ENCODE data around the gene SLC38A2.
A peak's percentile ranks its signal among the peaks of the same experiment; 100 is the strongest.

Gene SLC38A2

GRCh38 chr12:46354111-46354801 is 18.3 kb downstream of the SLC38A2 start:
- Histone ChIP-seq H3K4me1 (ENCODE audit: insufficient read depth, low read length) (peaks cover 7% of the 10 kb centered on the region), H3K9me3 (ENCODE audit: insufficient read depth, low read length, severe bottlenecking) (no peaks in the 10 kb centered on the region), H2AFZ (ENCODE audit: low read depth, low read length) (no peak overlapping the region), H3K9ac (ENCODE audit: low read depth, low read length) (no peak overlapping the region), H3K79me2 (ENCODE audit: insufficient read depth, low read length) (no peaks in the 10 kb centered on the region), H3K4me2 (ENCODE audit: insufficient read depth, low read length) (no peak overlapping the region), H3K27ac (ENCODE audit: low read length) (no peak overlapping the region), H4K20me1 (ENCODE audit: insufficient read depth, low read length) (peaks cover 3% of the 10 kb centered on the region; the same call in 1 of the 2 replicates), H3K4me3 (ENCODE audit: low read depth in 1 of 2, low read length in 2 of 2) (no peak overlapping the region), H3K27me3 (ENCODE audit: insufficient read depth, low read length, poor library complexity) (no peaks in the 10 kb centered on the region), H3K36me3 (ENCODE audit: insufficient read depth, low read length) (peaks cover 3% of the 10 kb centered on the region; the same call in 1 of the 2 replicates)
- TF ChIP-seq, protein P1, sequence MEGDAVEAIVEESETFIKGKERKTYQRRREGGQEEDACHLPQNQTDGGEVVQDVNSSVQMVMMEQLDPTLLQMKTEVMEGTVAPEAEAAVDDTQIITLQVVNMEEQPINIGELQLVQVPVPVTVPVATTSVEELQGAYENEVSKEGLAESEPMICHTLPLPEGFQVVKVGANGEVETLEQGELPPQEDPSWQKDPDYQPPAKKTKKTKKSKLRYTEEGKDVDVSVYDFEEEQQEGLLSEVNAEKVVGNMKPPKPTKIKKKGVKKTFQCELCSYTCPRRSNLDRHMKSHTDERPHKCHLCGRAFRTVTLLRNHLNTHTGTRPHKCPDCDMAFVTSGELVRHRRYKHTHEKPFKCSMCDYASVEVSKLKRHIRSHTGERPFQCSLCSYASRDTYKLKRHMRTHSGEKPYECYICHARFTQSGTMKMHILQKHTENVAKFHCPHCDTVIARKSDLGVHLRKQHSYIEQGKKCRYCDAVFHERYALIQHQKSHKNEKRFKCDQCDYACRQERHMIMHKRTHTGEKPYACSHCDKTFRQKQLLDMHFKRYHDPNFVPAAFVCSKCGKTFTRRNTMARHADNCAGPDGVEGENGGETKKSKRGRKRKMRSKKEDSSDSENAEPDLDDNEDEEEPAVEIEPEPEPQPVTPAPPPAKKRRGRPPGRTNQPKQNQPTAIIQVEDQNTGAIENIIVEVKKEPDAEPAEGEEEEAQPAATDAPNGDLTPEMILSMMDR (IDR thresholded peaks at IDR 0.05; ENCODE audit: borderline replicate concordance, extremely low read depth, low read length, poor library complexity, severe bottlenecking) = peak; percentile 40
- no peak for TF ChIP-seq EZH2 (IDR thresholded peaks at IDR 0.05; ENCODE audit: borderline replicate concordance, low read depth, low read length, severe bottlenecking)
- ATAC-seq (ENCODE audit: insufficient read depth, low read depth) (no peak), DNase-seq (no peak)

- H3K4me2 ChIP-seq (ENCODE audit: insufficient read depth, low read length) = no peak overlapping the region
- no peak for TF ChIP-seq EZH2 (IDR thresholded peaks at IDR 0.05; ENCODE audit: borderline replicate concordance, low read depth, low read length, severe bottlenecking)
- TF ChIP-seq, protein P1 (IDR thresholded peaks at IDR 0.05; ENCODE audit: borderline replicate concordance, extremely low read depth, low read length, poor library complexity, severe bottlenecking) = no peak
- H3K4me1 ChIP-seq (ENCODE audit: insufficient read depth, low read length) = peaks cover 10% of the 10 kb centered on the region
- no peak overlapping the region for H3K27ac ChIP-seq (ENCODE audit: low read length)
- no peaks in the 10 kb centered on the region for H3K27me3 ChIP-seq (ENCODE audit: insufficient read depth, low read length, poor library complexity)
- no peaks in the 10 kb centered on the region for H3K9me3 ChIP-seq (ENCODE audit: insufficient read depth, low read length, severe bottlenecking)
- no peak for ATAC-seq (ENCODE audit: insufficient read depth, low read depth)
- no peaks in the 10 kb centered on the region for H3K36me3 ChIP-seq (ENCODE audit: insufficient read depth, low read length)
- no peaks in the 10 kb centered on the region for H4K20me1 ChIP-seq (ENCODE audit: insufficient read depth, low read length)
- H2AFZ ChIP-seq (ENCODE audit: low read depth, low read length) = no peak overlapping the region
- H3K4me3 ChIP-seq (ENCODE audit: low read depth in 1 of 2, low read length in 2 of 2) = no peak overlapping the region
- H3K79me2 ChIP-seq (ENCODE audit: insufficient read depth, low read length) = no peaks in the 10 kb centered on the region
- no peak for DNase-seq
- no peak overlapping the region for H3K9ac ChIP-seq (ENCODE audit: low read depth, low read length)
Observed at GRCh38 chr12:46351886-46352650, 20.5 kb downstream of the SLC38A2 start.

DNA sequence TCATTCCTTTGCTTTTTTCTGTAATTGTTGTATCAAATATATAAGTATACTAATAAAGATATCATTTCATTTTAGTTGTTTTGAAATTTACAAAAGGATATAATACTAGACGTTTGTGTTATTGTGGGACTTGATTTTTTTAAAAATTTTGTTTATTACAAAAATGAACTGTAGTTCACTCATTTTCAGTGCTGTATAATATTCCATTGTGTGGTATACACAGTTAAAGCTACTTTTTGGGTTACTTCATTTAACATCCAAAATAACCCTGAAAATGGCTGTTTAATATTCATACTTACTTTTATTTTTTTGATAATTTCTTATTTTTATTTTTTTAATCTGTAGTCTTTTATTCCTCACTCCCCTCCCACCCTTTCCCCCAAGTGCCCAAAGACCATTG is 21.4 kb downstream of the SLC38A2 start:
- no peaks in the 10 kb centered on the region for H4K20me1 ChIP-seq (ENCODE audit: insufficient read depth, low read length)

More for the DNA sequence above, 21.4 kb downstream of the SLC38A2 start:
- Histone ChIP-seq H3K4me3 (ENCODE audit: low read depth in 1 of 2, low read length in 2 of 2) (no peak overlapping the region), H3K4me1 (ENCODE audit: insufficient read depth, low read length) (peaks cover 10% of the 10 kb centered on the region), H3K9ac (ENCODE audit: low read depth, low read length) (no peak overlapping the region), H3K27me3 (ENCODE audit: insufficient read depth, low read length, poor library complexity) (no peaks in the 10 kb centered on the region), H3K27ac (ENCODE audit: low read length) (no peak overlapping the region), H3K36me3 (ENCODE audit: insufficient read depth, low read length) (no peaks in the 10 kb centered on the region), H3K9me3 (ENCODE audit: insufficient read depth, low read length, severe bottlenecking) (no peaks in the 10 kb centered on the region), H3K79me2 (ENCODE audit: insufficient read depth, low read length) (no peaks in the 10 kb centered on the region), H3K4me2 (ENCODE audit: insufficient read depth, low read length) (no peak overlapping the region), H2AFZ (ENCODE audit: low read depth, low read length) (no peak overlapping the region)
- ATAC-seq (ENCODE audit: insufficient read depth, low read depth) = no peak
- no peak for DNase-seq
- TF ChIP-seq, protein P1 (IDR thresholded peaks at IDR 0.05; ENCODE audit: borderline replicate concordance, extremely low read depth, low read length, poor library complexity, severe bottlenecking) = no peak
- TF ChIP-seq EZH2 (IDR thresholded peaks at IDR 0.05; ENCODE audit: borderline replicate concordance, low read depth, low read length, severe bottlenecking) = no peak
